ENCODE measurements around the gene ZC3H12A. TPM values are rescaled to one million over a fixed set of nuclear protein-coding genes. Genes with fewer than 3 reads are reported as not detected.

Gene ZC3H12A
- total RNA-seq, 1 donor from 2014 or later = 4.9 TPM

DNA sequence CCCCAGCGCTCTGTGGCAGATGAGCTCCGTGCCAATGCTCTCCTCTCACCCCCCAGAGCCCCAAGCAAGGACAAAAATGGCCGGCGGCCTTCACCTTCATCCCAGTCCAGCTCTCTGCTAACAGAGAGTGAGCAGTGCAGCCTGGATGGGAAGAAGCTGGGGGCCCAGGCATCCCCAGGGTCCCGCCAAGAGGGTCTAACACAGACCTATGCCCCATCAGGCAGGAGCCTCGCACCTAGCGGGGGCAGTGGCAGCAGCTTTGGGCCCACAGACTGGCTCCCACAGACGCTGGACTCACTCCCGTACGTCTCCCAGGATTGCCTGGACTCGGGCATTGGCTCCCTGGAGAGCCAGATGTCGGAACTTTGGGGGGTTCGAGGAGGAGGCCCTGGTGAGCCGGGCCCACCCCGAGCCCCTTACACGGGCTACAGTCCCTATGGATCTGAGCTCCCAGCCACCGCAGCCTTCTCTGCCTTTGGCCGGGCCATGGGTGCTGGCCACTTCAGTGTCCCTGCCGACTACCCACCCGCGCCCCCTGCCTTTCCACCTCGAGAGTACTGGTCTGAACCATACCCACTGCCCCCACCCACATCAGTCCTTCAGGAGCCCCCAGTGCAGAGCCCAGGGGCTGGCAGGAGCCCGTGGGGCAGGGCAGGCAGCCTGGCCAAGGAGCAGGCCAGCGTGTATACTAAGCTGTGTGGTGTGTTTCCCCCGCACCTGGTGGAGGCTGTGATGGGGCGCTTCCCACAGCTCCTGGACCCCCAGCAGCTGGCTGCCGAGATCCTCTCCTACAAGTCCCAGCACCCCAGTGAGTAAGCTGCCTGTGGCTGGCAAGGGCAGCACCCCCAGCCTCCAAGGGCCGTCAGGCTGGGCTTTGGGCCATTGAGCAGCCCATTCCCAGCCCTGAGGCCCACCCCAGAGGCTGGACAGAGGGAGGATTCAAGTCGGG lies 8.7 kb downstream of the ZC3H12A start:
- no peak for DNase-seq
- no peak overlapping the region for H3K27ac ChIP-seq (replicated peaks)
- intact Hi-C loops (cut with micrococcal nuclease) = no loop called here
- H3K9me3 ChIP-seq (replicated peaks) = no peaks in the 10 kb centered on the region
- H3K36me3 ChIP-seq = peaks cover 57% of the 10 kb centered on the region
- H3K4me1 ChIP-seq = peaks cover 67% of the 10 kb centered on the region
- H3K27me3 ChIP-seq (ENCODE audit: low read depth) = no peaks in the 10 kb centered on the region
- H3K4me3 ChIP-seq = no peak overlapping the region
- TF ChIP-seq CTCF (IDR thresholded peaks at IDR 0.05; ENCODE audit: borderline replicate concordance) = no peak

GRCh38 chr1:37483785-37484184 lies 9.4 kb downstream of the ZC3H12A start:
- H3K36me3 ChIP-seq = peaks cover 57% of the 10 kb centered on the region
- H3K9me3 ChIP-seq (replicated peaks) = no peaks in the 10 kb centered on the region
- DNase-seq = no peak
- H3K27me3 ChIP-seq (ENCODE audit: low read depth) = no peaks in the 10 kb centered on the region
- no peak overlapping the region for H3K4me3 ChIP-seq
- TF ChIP-seq CTCF (IDR thresholded peaks at IDR 0.05; ENCODE audit: borderline replicate concordance) = no peak
- no peak overlapping the region for H3K27ac ChIP-seq (replicated peaks)
- peaks cover 60% of the 10 kb centered on the region for H3K4me1 ChIP-seq
- intact Hi-C loops (cut with micrococcal nuclease) = no loop called here

DNA sequence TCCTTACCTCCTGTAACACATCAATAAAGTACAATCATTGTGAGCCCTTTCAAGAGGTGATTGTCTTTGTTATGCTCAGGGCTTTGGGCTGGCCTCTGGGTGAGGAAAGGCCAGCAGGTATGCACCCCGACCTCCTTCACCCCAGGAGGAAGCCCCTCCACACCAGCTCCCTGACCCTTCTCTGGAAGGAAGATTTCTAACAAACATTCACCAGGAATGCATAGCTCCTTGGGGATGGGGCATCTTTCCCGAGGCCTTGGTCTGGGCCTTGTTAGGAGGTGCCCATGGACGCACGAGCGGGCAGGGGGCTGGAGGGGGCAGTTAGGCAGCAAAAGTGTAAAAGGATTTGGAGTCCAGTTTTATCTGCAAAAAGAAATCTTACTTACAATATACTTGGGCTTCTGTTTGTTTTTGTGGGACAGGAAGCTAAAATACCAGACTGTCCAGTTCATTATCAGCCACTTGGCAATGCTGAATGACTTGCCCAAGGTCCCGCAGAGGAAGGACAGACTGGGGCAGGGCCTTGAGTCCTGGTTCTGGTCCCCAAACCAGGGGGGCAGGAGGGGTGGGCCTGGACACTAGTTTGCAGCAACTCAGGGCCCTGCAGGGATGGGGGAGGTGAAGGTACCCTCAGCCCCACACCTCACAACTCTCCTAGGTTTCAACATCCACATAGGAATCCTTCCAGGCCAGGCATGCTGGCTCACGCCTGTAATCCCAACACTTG lies 10.1 kb downstream of the ZC3H12A start:
- Histone ChIP-seq H3K4me3 (no peak overlapping the region), H3K9me3 (replicated peaks) (no peaks in the 10 kb centered on the region), H3K4me1 (peaks cover 53% of the 10 kb centered on the region), H3K27me3 (ENCODE audit: low read depth) (no peaks in the 10 kb centered on the region), H3K27ac (replicated peaks) (peak overlapping the region; percentile 70), H3K36me3 (peaks cover 61% of the 10 kb centered on the region)
- intact Hi-C loops (cut with micrococcal nuclease) = no loop called here
- DNase-seq = no peak
- TF ChIP-seq CTCF (IDR thresholded peaks at IDR 0.05; ENCODE audit: borderline replicate concordance) = no peak

GRCh38 chr1:37485902-37486679 lies 11.7 kb downstream of the ZC3H12A start:
- Histone ChIP-seq H3K36me3 (peaks cover 65% of the 10 kb centered on the region), H3K27ac (replicated peaks) (peak overlapping the region; percentile 70), H3K27me3 (ENCODE audit: low read depth) (no peaks in the 10 kb centered on the region), H3K9me3 (replicated peaks) (no peaks in the 10 kb centered on the region), H3K4me3 (no peak overlapping the region), H3K4me1 (peaks cover 40% of the 10 kb centered on the region)
- TF ChIP-seq CTCF (IDR thresholded peaks at IDR 0.05; ENCODE audit: borderline replicate concordance) = no peak
- intact Hi-C loops (cut with micrococcal nuclease) = loop anchor here (2.0 kb wide), 1 partner anchor 31 kb away; no protein-coding TSS in a partner anchor
- DNase-seq = no peak

Measured in left ventricle myocardium inferior (tissue), 1 donor.